GM21825 (cell line): ENCODE data around the gene MTCH1.

Experiments used
- ATAC-seq: cut with Tn5 transposase; IDR thresholded peaks from one replicate; pipeline ENCODE4 v1.9.1; 2021; ENCODE audit warnings: mild to moderate bottlenecking, moderate library complexity; ENCODE audit not compliant: unreplicated experiment

Gene MTCH1

GRCh38 chr6:36927691-36928546 lies 58.1 kb downstream of the MTCH1 start:
- ATAC-seq = no peak

- no peak for ATAC-seq
Observed at GRCh38 chr6:36926708-36927513, 59.1 kb downstream of the MTCH1 start.

DNA sequence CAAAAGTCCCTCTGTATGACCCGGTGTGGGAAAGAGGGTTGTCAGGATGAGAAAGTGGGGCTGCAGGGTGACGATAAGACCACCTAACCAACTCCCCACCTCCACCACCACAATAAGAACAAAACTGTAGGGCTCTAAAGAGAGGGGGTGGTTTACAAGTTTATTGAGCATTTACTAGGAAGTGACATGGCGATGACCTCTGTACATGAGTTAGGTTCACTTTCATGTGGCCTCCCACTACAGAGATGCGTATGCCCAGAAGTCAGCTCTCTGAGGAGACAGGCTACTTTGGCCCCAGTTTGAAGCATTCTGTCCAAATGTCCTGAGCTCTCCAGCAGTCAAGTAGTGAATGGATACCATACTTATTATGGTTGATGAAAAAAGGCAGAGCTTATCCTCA lies 60.2 kb downstream of the MTCH1 start:
- no peak for ATAC-seq

DNA sequence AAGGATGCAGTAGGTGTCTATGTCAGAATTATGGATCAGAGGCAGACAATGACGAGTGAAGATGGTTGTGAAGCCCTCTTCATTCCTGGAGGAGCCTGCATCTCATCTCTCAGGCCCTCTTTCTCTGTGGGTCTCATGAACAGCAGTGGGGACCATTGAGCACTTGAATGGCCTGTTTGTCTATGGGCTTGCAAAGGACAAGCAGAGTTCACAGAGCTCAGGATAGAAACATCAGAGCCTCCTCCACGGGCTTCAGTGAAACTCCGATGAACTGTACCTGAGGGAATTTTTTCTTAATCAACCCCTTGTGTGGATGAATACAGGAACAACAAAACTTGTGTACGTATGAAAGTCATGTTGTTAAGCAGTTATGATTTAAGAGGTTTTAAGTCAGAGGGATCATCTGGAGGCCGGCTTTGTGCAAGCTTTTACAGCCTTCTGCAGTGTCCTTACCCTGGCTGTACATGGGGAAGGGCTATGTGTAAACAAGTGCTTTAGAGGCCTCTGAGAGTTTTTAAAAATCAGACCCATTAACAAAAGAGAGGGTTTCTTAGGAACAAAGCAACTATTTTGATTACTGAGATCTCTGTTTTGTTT lies 61.1 kb downstream of the MTCH1 start:
- no peak for ATAC-seq

- ATAC-seq = no peak
Observed at GRCh38 chr6:36924131-36924530, 61.9 kb downstream of the MTCH1 start.

GRCh38 chr6:36920546-36920945 lies 65.5 kb downstream of the MTCH1 start:
- ATAC-seq = no peak

DNA sequence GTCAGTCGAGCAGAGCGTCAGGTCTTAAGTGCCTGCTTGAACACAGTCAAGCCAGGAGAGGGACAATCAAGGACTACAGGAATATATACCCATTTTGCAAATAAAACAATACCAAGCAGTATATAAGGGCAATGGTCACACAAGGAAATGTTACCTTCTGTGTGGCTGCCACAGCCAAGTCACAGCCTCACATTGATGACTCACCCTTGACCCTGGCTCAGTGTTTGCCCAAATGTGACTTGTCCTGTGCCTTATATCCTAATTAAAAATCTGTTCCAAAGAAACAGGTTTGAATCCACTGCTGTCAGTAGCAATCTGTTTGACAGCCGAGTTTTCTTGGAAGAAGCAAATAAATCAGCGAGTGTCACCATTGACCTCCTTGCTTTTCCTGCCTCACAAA lies 65.9 kb downstream of the MTCH1 start:
- ATAC-seq = no peak
